ENCODE data around the gene MAP1B.

MAP1B gene

DNA sequence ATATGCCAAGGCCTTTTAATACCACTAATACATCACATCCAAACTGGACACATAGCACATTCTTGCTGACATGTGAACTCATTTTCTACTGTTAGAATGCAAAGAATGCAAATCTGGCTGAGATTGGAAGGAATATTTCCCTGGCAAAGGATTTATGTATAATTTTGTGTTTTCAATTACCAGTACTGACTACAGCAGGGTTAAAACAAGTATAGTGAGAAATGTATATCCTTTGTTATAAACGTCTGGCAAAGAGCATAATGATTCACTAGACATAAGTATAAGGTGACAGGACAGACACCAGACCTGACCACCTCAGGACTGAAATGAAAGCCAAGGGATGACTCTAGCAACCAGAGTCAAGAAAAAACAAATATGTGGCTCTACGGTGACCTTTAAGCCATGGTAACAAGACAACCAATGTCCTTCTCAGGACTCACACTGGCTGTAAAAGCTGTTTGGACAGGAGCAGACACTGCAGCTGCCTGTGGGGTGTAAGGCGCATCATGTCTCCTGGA, 117.7 kb downstream of the MAP1B start:
- no peak for DNase-seq (ENCODE audit: low read depth)

GRCh38 chr5:72225741-72226140, 118.5 kb downstream of the MAP1B start:
- no peak for DNase-seq (ENCODE audit: low read depth)

DNA sequence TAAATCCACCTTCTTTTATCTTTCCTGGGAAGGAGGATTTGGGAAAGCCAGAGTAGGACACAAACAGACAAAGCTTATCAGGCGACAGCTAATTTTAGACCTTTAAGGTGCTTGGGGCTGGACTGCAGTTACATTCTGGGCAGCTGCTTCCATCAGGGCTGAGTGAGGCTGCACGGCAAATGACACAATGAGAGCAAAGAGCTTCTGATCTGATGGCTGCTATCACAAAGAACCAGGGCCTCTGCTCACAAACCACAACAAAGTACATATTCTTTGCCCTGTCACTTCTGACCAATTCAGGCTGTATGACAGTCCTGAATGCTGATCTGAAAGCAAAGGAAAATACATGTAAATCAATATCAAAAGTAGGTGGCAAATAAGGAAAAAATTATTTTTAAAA, 119.7 kb downstream of the MAP1B start:
- DNase-seq (ENCODE audit: low read depth) = no peak

GRCh38 chr5:72228960-72229359, 121.7 kb downstream of the MAP1B start:
- DNase-seq (ENCODE audit: low read depth) = no peak

DNA sequence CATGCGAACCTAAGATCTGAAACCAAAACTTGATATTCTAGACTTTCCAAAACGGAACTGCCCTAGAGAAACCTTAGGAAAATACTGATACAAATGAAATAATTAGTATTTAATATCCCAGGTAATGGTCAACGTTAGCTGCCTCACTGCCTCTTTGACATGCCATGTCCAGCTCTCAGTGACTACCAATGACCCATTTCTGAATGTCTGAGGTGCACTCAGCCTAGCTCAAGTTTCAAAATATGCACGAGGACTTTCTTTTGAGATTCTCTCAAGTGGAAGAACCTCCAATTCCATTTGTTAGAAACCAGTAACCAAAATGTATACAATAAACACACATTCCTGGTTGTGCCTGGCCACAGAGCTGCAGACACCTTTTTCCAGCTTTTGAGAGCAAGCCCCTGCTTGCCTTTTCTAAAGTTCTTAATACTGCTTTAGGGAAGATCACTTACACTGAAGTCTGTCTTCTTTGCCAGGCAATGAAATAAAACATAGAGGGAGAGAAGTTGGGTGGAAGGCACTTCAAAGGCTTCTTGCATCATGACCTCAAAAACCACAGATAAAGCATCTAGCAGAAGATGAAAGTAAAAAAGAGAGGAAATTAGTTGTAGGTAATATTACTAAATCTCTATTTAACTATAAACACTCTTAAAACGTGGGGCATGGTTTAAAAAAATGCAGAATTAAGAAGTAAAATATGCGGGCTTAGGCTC, 124.9 kb downstream of the MAP1B start:
- no peak for DNase-seq (ENCODE audit: low read depth)

DNA sequence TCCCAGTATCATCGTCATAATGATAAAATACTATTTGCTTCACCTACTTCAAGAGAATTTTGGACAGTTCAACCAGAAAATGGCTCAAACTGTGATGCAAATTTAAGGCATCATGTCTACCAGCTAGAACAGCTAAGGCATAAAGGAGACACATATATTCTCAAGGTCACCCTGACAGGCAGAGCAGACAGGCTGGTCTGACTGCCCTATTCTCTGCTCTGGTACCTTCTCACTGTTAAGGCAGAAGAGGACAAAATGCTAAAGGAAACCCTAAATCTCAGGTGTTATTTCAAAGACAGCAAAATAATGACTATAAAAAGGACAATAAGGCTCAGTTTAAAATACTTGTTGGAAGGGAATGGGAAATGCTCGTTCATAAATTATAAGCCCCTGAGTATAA, 125.6 kb downstream of the MAP1B start:
- no peak for DNase-seq (ENCODE audit: low read depth)

DNA sequence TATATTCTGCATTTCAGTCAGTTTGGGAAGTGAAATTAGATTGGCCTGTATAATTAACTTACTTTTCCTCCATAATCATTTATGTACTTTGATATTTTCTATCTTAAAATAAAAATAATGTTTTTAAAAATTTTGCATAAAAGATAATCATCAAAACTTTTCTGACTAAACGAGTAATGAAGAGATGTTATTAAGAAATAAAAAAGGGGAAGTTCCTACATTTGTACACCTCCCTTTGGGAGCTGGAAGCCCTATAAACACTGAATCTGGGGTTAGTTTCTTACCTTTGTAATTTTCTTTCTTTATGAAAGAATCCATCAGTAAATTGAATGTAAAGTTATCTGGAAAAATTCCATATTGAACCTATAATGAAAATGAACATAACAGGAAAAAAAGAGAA, 126.6 kb downstream of the MAP1B start:
- DNase-seq (ENCODE audit: low read depth) = no peak

DNA sequence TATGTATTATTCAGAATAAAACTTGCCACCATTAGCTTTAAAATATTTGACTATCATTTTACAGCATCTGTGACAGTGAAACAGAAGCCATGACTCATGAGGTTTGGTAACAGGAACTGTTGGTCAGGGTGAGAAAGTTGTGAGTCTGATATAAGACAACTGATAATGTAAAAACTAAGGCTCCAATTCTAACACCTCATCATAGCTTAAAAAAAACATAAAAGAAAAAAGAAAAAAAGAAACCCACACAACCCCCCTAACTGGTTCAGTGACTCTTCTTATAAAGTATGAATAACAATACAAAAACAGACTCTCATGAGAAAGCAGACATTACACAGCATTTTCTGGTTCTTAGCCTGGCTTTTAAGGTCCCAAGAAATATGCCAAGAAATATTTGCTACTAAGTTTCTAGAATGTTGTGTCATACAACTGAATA, 127.0 kb downstream of the MAP1B start:
- no peak for DNase-seq (ENCODE audit: low read depth)

- DNase-seq (ENCODE audit: low read depth) = no peak
These were observed 127.6 kb downstream of the MAP1B start for GRCh38 chr5:72234868-72235267.

DNA sequence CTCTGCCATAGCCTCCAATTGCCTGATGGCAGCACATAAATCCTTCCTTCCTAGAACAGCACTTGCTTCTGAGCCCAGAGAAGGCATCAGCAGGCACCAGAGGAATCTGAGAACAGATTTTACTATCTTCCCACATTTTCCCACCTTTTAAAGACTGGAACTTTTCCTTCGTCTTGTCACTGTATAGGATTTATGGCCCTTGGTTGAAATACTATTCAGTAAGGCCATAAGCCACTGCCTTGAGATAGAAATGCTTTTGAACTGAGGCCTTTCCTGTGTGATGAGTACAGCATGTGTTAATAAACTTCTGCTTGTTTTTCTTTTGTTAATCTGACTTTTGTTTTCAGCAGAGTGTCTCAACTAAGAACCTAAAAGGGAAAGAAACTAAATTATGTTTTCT, 128.4 kb downstream of the MAP1B start:
- DNase-seq (ENCODE audit: low read depth) = no peak

- no peak for DNase-seq (ENCODE audit: low read depth)
These were observed 130.1 kb downstream of the MAP1B start for GRCh38 chr5:72237415-72237814.

- no peak for DNase-seq (ENCODE audit: low read depth)
These were observed 130.6 kb downstream of the MAP1B start for GRCh38 chr5:72237879-72238278.

- DNase-seq (ENCODE audit: low read depth) = no peak
These were observed 131.6 kb downstream of the MAP1B start for GRCh38 chr5:72238712-72239445.

- no peak for DNase-seq (ENCODE audit: low read depth)
These were observed 134.2 kb downstream of the MAP1B start for GRCh38 chr5:72241346-72242003.

GRCh38 chr5:72242796-72243475, 135.7 kb downstream of the MAP1B start:
- DNase-seq (ENCODE audit: low read depth) = no peak

DNA sequence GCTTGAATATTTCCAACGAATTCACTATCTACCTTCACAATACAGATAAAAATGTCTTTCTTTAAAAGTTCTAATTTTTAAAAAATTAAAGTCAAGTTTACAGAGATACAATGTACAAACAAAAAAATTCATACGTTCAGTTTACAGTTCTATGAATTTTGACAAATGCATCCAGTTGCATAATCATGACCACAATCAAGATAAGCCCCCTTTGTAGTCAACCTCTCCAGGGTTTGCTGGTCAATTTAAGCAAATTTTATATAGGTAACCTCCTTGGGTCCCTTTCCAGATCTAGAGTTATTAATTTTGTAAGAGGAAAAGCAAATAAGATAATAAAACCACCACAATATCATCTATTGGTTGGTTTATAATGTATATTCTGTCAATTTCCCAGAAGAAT, 136.4 kb downstream of the MAP1B start:
- DNase-seq (ENCODE audit: low read depth) = no peak

DNA sequence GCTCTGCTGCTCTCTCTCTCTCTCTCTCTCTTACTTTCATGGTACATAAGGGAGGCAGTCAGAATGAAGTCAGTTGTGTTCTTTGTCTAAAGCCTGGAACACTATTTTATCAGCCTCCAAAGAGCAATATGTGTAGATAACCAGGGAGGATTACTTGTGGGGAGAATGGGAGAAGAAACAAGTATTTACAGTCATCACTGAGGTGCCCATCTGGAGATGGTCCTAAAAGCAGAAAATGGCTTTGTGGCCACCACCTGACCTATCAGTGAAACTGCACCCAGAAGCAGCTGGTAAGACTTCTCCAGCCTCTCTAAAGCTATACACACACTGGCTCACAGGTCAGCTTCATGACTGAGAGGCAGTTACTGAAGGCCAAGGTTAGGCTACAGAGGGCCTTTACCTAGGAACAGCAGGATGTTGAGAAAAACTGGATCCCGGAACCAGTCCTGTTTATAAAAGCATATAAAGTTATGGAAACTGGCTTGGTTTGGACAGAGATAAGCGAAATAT, 137.6 kb downstream of the MAP1B start:
- no peak for DNase-seq (ENCODE audit: low read depth)

- no peak for DNase-seq (ENCODE audit: low read depth)
These were observed 138.3 kb downstream of the MAP1B start for GRCh38 chr5:72245546-72245945.

- DNase-seq (ENCODE audit: low read depth) = no peak
These were observed 138.8 kb downstream of the MAP1B start for GRCh38 chr5:72245951-72246532.

- no peak for DNase-seq (ENCODE audit: low read depth)
These were observed 139.7 kb downstream of the MAP1B start for GRCh38 chr5:72246954-72247442.

- DNase-seq (ENCODE audit: low read depth) = no peak
These were observed 141.2 kb downstream of the MAP1B start for GRCh38 chr5:72248410-72248981.

Measured in stimulated activated CD8-positive, alpha-beta memory T cell treated with anti-CD3 and anti-CD28 coated beads, Interleukin-12 subunit alpha, Interleukin-12 subunit beta, amount 100 ng/mL, for 4 hours (primary cell).